ENCODE results near the gene SPAG8.

Gene SPAG8

GRCh38 chr9:35771075-35771433, 41.0 kb downstream of the SPAG8 start:
- DNase-seq: no peak

GRCh38 chr9:35769763-35770162, 42.3 kb downstream of the SPAG8 start:
- no peak for DNase-seq

DNA sequence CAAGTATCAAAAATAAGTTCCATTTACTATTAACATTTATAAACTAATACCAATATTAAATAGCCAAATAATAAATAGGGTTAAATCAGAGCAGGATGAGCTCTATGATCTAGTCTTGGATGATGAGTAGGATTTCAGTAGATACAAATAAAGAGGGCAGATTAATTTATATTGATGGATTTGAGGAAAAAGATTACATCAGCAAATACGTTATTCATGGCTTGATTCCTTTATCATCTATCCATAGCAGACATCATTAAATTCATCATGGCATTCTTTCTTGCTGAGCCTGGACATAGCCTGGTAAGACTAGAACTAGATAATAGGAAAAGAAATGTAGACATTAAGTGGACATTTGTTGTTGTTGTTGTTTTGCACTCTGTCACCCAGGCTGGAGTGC, 44.6 kb downstream of the SPAG8 start:
- no peak for DNase-seq

DNA sequence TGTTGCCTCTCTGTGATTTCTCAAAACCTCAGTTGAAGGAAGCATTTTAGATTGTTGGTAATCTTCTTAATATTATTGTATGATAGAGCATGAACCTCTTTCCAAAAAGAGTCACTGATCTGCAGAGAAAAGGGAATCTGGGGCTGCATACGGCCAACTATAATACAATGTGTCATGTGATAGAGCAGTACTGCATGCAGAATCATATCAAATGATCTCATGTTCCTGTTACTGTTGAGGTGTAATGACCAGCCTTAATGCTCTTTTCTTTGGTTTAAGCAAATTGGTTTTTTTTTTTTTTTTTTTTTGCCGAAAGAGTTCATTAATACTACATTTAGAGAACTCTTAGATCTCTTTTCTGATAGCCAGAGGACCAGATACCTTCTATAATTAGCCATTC, 45.1 kb downstream of the SPAG8 start:
- no peak for DNase-seq

- no peak for DNase-seq
These were observed 48.3 kb downstream of the SPAG8 start for GRCh38 chr9:35763803-35764202.

DNA sequence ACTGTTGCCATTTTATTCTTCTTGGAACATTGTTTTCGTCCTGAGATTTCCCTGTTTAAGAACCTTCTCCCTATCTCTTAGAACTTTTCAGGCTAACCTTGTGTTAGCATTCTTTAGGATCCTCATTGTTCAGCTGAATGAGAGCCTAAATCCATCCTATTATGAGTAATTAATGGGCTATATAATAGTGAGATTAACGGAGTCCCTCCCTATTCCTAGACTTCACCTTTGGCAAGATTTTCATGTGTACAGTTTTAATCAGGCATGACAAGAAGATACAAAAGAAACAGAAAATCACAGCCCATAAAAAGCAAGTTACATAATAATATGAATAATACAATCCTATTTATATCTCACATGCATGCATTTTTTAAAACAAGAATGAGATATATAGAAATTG, 48.9 kb downstream of the SPAG8 start:
- DNase-seq: no peak

DNA sequence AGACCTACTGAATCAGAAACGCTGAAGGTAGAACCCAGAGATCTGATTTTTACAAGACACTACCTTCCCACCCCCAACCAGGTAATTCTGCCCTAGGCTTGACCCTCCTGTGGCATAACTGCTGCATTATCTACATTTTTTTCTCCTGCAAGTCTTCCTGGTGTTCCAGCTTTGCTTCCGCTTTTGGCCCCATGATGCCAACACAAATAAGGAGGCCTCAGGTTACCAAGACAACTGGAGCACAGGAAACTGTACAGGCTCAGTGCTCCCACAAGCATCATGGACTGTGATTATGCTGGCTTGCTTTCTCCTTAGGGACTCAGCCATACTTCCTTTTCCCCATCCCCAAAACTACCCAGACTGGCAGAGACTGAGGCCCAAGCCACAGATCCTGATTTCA, 51.4 kb downstream of the SPAG8 start:
- DNase-seq: no peak

DNA sequence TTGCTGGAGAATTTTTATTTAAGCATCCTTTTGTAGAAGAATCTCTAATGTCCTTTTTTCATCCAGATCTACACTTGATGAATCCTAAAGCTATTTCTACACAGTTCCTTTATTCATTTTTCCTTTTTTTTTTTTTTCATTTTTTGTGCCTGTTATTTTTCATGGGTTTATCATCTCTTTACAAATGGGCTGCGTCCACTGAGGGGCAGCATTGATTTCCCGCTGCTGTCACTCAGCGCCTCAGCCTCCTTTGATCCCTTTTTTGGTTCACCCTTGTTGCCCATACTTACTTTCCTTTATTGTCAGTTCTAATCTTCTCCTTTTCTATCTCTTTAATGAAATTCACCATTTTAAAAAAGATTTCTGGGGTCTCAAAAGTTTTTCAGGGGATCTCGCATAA, 52.3 kb downstream of the SPAG8 start:
- DNase-seq: no peak
